ENCODE data around the gene NTRK2.

DNA sequence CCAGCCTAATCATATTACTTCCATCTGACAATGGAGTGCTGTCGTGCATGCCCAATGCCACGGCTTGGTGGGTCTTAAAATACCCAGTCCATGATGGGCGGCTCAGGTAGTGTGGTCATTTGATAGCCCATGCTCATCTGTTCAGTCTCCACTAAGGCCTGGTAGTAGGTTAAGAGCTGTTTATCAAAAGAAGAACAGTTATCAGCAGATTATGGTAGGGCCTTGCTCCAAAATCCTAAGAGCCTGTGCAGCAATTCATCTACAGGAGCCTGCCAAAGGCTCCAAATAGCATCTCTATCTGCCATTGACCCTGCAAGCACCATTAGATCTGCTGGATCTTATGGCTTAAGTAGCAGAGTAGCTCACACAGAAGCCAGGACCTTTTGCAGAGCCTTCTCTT is 21.8 kb upstream of the NTRK2 start:
- TF ChIP-seq ARNTL (CRISPR knock-in tag; IDR thresholded peaks at IDR 0.05; ENCODE audit: borderline replicate concordance, low read depth) (no peak), ZNF565 (CRISPR knock-in tag; conservative IDR thresholded peaks at IDR 0.05; ENCODE audit: low read depth) (no peak), RARB (CRISPR knock-in tag; IDR thresholded peaks at IDR 0.05) (no peak), ESRRG (CRISPR knock-in tag; IDR thresholded peaks at IDR 0.05) (no peak)
- TF ChIP-seq, protein P1, sequence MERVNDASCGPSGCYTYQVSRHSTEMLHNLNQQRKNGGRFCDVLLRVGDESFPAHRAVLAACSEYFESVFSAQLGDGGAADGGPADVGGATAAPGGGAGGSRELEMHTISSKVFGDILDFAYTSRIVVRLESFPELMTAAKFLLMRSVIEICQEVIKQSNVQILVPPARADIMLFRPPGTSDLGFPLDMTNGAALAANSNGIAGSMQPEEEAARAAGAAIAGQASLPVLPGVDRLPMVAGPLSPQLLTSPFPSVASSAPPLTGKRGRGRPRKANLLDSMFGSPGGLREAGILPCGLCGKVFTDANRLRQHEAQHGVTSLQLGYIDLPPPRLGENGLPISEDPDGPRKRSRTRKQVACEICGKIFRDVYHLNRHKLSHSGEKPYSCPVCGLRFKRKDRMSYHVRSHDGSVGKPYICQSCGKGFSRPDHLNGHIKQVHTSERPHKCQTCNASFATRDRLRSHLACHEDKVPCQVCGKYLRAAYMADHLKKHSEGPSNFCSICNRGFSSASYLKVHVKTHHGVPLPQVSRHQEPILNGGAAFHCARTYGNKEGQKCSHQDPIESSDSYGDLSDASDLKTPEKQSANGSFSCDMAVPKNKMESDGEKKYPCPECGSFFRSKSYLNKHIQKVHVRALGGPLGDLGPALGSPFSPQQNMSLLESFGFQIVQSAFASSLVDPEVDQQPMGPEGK (CRISPR knock-in tag; IDR thresholded peaks at IDR 0.05; ENCODE audit: borderline replicate concordance) = no peak
- TF ChIP-seq, protein P2, sequence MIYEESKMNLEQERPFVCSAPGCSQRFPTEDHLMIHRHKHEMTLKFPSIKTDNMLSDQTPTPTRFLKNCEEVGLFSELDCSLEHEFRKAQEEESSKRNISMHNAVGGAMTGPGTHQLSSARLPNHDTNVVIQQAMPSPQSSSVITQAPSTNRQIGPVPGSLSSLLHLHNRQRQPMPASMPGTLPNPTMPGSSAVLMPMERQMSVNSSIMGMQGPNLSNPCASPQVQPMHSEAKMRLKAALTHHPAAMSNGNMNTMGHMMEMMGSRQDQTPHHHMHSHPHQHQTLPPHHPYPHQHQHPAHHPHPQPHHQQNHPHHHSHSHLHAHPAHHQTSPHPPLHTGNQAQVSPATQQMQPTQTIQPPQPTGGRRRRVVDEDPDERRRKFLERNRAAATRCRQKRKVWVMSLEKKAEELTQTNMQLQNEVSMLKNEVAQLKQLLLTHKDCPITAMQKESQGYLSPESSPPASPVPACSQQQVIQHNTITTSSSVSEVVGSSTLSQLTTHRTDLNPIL (CRISPR knock-in tag; IDR thresholded peaks at IDR 0.05; ENCODE audit: low read depth) = no peak
